ENCODE measurements around the gene KCND2.

DNA sequence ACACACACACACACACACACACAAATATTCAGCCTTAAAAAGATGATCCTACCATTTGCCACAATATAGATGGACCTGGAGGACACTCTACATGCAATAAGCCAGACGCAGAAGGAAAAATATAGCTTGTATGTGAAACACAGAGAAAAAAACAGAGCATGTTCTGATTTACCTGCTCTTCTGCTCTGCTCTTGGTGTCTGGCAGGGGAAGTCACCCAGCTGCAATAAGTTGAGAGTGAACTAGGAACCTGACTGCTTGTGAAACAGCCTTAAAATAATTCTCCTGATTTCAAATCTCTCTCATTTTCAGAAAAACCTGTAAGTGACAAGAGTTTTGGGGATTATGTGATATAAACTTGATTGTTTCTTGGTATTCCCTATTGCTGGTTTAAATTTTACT lies 31.0 kb upstream of the KCND2 start:
- TF ChIP-seq, protein P1, sequence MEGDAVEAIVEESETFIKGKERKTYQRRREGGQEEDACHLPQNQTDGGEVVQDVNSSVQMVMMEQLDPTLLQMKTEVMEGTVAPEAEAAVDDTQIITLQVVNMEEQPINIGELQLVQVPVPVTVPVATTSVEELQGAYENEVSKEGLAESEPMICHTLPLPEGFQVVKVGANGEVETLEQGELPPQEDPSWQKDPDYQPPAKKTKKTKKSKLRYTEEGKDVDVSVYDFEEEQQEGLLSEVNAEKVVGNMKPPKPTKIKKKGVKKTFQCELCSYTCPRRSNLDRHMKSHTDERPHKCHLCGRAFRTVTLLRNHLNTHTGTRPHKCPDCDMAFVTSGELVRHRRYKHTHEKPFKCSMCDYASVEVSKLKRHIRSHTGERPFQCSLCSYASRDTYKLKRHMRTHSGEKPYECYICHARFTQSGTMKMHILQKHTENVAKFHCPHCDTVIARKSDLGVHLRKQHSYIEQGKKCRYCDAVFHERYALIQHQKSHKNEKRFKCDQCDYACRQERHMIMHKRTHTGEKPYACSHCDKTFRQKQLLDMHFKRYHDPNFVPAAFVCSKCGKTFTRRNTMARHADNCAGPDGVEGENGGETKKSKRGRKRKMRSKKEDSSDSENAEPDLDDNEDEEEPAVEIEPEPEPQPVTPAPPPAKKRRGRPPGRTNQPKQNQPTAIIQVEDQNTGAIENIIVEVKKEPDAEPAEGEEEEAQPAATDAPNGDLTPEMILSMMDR (conservative IDR thresholded peaks at IDR 0.05; ENCODE audit: low read length): no peak
- no peak for TF ChIP-seq EZH2phosphoT487 (IDR thresholded peaks at IDR 0.05; ENCODE audit: borderline replicate concordance, low read depth, low read length)
